OCI-LY7 (cell line): Measurements from ENCODE around the gene EHF. TPM values are rescaled to one million over a fixed set of nuclear protein-coding genes. Genes with fewer than 3 reads are reported as not detected.

ENCODE experiments used
- BruUV-seq: library from RNA; stranded (reverse); fragments of 400-500 nt; replicated peaks from 2 replicates; lab custom pipeline; 2021; lab: Mats Ljungman, UMichigan
- CTCF ChIA-PET: fragments of 300-600 bp; sonication (Branson Sonifier 250); formaldehyde crosslinking; loops from one replicate; lab custom pipeline; 2022; ENCODE audit warnings: antibody characterized with exemption; ENCODE audit not compliant: unreplicated experiment; lab: Charles Lee
- POLR2A ChIA-PET: fragments of 300-600 bp; sonication (Branson Sonifier 250); formaldehyde crosslinking; loops from one replicate; lab custom pipeline; 2022; ENCODE audit warnings: antibody characterized with exemption; lab: Charles Lee
- DNase-seq: peaks from one replicate; pipeline ENCODE4 v3.0.0-alpha.2; 2015; ENCODE audit warnings: low spot score
- H2AFZ ChIP-seq: fragments of 200-600 bp; sonication (generic), shearing (Covaris generic); 2 replicates; pipeline ENCODE4 v1.6.1; 2014; ENCODE audit warnings: mild to moderate bottlenecking, antibody characterized with exemption, low read length, moderate library complexity
- H3K27ac ChIP-seq: fragments of 200-600 bp; sonication (generic); 2 replicates; pipeline ENCODE4 v1.5.1; 2014; ENCODE audit warnings: mixed run types, low read depth, mild to moderate bottlenecking, moderate library complexity, low read length, inconsistent platforms; ENCODE audit not compliant: poor library complexity, severe bottlenecking
- H3K36me3 ChIP-seq: fragments of 200-600 bp; sonication (generic); 2 replicates; pipeline ENCODE4 v1.6.1; 2014; ENCODE audit warnings: mild to moderate bottlenecking, antibody characterized with exemption, low read length, moderate library complexity, mixed read lengths; ENCODE audit not compliant: insufficient read depth
- H3K4me1 ChIP-seq: fragments of 200-600 bp; sonication (generic); 2 replicates; pipeline ENCODE4 v1.5.1; 2014; ENCODE audit warnings: mild to moderate bottlenecking, low read length; ENCODE audit not compliant: insufficient read depth, poor library complexity, severe bottlenecking
- H3K4me2 ChIP-seq: fragments of 200-600 bp; sonication (generic); 2 replicates; pipeline ENCODE4 v1.6.1; 2014; ENCODE audit warnings: mild to moderate bottlenecking, low read length
- H3K4me3 ChIP-seq: fragments of 200-600 bp; sonication (generic); 2 replicates; pipeline ENCODE4 v1.5.1; 2014; ENCODE audit warnings: mild to moderate bottlenecking, low read depth, low read length; ENCODE audit not compliant: poor library complexity, severe bottlenecking
- H3K79me2 ChIP-seq: fragments of 200-600 bp; sonication (generic); 2 replicates; pipeline ENCODE4 v1.6.1; 2016; ENCODE audit warnings: low read depth, mild to moderate bottlenecking, low read length, moderate library complexity, mixed read lengths; ENCODE audit not compliant: insufficient read depth
- H3K9me2 ChIP-seq: fragments of 200-600 bp; sonication (generic); 2 replicates; pipeline ENCODE4 v1.6.1; 2016; ENCODE audit warnings: mild to moderate bottlenecking, low read length, mixed read lengths; ENCODE audit not compliant: insufficient read depth
- H3K9me3 ChIP-seq: fragments of 200-600 bp; sonication (generic); 2 replicates; pipeline ENCODE4 v1.6.1; 2014; ENCODE audit warnings: mild to moderate bottlenecking, mixed run types, low read length, mixed read lengths
- H4K20me1 ChIP-seq: fragments of 200-600 bp; sonication (generic); 2 replicates; pipeline ENCODE4 v1.6.1; 2014; ENCODE audit warnings: mild to moderate bottlenecking, antibody characterized with exemption, low read length, moderate library complexity, mixed read lengths; ENCODE audit not compliant: insufficient read depth
- EZH2phosphoT487 ChIP-seq: fragments of 200-600 bp; sonication (generic); IDR thresholded peaks from 2 replicates; pipeline ENCODE4 v1.6.1; 2018; ENCODE audit warnings: low read depth, borderline replicate concordance, mild to moderate bottlenecking, mixed run types, antibody characterized with exemption, low read length, moderate library complexity, mixed read lengths
- intact Hi-C: fragments of 100-400 bp; cut with micrococcal nuclease; formaldehyde crosslinking; loops from one replicate; pipeline ENCODE4 v1.10.0; 2022; ENCODE audit not compliant: unreplicated experiment
- total RNA-seq, 2 experiments: library from RNA; depleted of rRNA in 1 of 2; stranded (reverse); fragments of >200 nt in 1 of 2; shearing (Covaris generic) in 1 of 2; gene quantifications; 2 replicates each; pipeline ENCODE4 v1.2.3, GENCODE V29; 2014 to 2022
- TF ChIP-seq, protein P1 (sequence below): fragments of 200-600 bp; sonication (generic); conservative IDR thresholded peaks from 2 replicates; pipeline ENCODE4 v1.5.1; 2014; ENCODE audit warnings: mild to moderate bottlenecking, antibody characterized with exemption, low read length, moderate library complexity, mixed read lengths

EHF gene
- total RNA-seq, 2 experiments from 2014 or later, result not detected

DNA sequence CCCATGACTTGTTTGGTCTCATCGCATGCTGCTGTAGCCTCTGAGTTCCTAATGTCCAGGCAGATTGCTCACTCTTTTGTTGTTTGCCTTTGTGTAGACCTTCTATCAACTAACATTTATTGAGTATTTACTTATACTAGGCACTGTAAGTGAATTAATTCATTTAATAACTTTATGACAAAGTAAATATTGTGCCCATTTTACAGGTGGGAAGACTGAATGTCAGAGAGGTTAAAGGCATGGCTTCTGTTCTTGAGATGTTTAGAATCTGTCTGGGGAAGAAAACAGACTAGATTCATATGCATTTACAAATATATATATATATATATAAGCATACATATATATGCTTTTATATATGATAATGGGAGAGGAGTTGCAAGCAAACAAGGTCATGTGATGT lies 27.1 kb downstream of the EHF start:
- intact Hi-C loops, result no loop called here
- BruUV-seq, result no TSS peak

DNA sequence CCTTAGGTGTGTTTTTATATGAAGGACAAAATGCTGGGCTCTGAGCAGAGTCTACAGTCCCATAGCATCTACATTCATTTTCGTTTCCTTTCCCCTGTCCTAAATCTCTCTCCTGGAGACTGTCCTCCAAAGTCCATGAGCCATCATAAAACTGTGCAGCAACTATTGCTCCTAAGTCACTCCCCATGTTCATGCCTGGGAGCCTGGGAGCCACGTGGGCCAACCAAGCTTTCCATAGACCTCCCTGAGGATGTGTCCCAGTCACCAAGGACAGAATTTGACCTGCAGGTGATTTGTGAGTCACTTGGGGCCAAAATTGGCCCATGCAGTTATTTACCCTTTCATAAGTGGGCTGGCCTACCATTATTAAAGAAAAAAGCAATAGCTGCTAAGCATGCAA lies 28.7 kb downstream of the EHF start:
- no peak overlapping the region for H3K4me2 ChIP-seq
- no peak for DNase-seq
- intact Hi-C loops, result no loop called here
- H3K36me3 ChIP-seq, result no peaks in the 10 kb centered on the region
- TF ChIP-seq EZH2phosphoT487, result no peak
- TF ChIP-seq, protein P1, sequence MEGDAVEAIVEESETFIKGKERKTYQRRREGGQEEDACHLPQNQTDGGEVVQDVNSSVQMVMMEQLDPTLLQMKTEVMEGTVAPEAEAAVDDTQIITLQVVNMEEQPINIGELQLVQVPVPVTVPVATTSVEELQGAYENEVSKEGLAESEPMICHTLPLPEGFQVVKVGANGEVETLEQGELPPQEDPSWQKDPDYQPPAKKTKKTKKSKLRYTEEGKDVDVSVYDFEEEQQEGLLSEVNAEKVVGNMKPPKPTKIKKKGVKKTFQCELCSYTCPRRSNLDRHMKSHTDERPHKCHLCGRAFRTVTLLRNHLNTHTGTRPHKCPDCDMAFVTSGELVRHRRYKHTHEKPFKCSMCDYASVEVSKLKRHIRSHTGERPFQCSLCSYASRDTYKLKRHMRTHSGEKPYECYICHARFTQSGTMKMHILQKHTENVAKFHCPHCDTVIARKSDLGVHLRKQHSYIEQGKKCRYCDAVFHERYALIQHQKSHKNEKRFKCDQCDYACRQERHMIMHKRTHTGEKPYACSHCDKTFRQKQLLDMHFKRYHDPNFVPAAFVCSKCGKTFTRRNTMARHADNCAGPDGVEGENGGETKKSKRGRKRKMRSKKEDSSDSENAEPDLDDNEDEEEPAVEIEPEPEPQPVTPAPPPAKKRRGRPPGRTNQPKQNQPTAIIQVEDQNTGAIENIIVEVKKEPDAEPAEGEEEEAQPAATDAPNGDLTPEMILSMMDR, result no peak
- CTCF ChIA-PET, result no interaction called here
- H3K9me3 ChIP-seq, result no peaks in the 10 kb centered on the region
- no peak overlapping the region for H3K4me3 ChIP-seq
- no peaks in the 10 kb centered on the region for H4K20me1 ChIP-seq
- H3K27ac ChIP-seq, result no peak overlapping the region
- POLR2A ChIA-PET, result interaction anchor here (0.8 to 1.5 kb wide), 2 partner anchors 10 to 21 kb away, joined by 3 to 5 read pairs; no protein-coding TSS in a partner anchor
- no peaks in the 10 kb centered on the region for H3K9me2 ChIP-seq
- no peak overlapping the region for H2AFZ ChIP-seq
- no peaks in the 10 kb centered on the region for H3K79me2 ChIP-seq
- no peaks in the 10 kb centered on the region for H3K4me1 ChIP-seq
- no TSS peak for BruUV-seq

More for the DNA sequence above, 27.1 kb downstream of the EHF start:
- Histone ChIP-seq H3K9me3 (no peaks in the 10 kb centered on the region), H4K20me1 (no peaks in the 10 kb centered on the region), H3K4me1 (no peaks in the 10 kb centered on the region), H3K27ac (no peak overlapping the region), H3K9me2 (no peaks in the 10 kb centered on the region), H3K4me3 (no peak overlapping the region), H3K36me3 (no peaks in the 10 kb centered on the region), H3K4me2 (no peak overlapping the region), H2AFZ (no peak overlapping the region), H3K79me2 (no peaks in the 10 kb centered on the region)
- TF ChIP-seq, protein P1, result no peak
- TF ChIP-seq EZH2phosphoT487, result no peak
- DNase-seq, result no peak
- ChIA-PET POLR2A (no interaction called here), CTCF (no interaction called here)

DNA sequence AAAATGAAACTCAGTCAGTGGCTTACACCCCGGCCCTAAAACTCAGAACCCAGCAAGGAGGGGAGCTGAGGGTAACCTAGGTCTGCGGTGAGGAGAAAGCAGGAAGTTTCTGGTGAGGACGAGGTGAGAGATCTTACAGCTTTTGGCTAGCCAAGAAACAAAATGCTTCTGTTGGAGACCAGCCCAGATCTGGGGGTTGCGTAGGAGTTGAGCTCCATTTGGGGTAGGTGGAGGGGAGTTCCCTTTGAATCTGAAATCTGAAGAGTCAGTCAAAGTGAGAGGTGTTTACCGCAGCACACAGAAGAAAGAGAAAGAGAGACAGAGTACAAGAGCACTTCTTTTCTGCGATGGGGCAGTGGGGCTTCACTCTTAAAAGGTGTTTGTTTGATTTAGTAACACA lies 29.6 kb downstream of the EHF start:
- TF ChIP-seq, protein P1, result no peak
- TF ChIP-seq EZH2phosphoT487, result no peak
- H3K4me1 ChIP-seq, result no peaks in the 10 kb centered on the region
- ChIA-PET POLR2A (interaction anchor here (1.5 kb wide), 1 partner anchor 10 kb away, joined by 5 read pairs; no protein-coding TSS in a partner anchor), CTCF (no interaction called here)
- H3K27ac ChIP-seq, result no peak overlapping the region
- H4K20me1 ChIP-seq, result no peaks in the 10 kb centered on the region
- no peaks in the 10 kb centered on the region for H3K36me3 ChIP-seq
- H3K4me3 ChIP-seq, result no peak overlapping the region
- intact Hi-C loops, result no loop called here
- DNase-seq, result no peak
- H3K4me2 ChIP-seq, result no peak overlapping the region
- H3K9me2 ChIP-seq, result no peaks in the 10 kb centered on the region
- no peaks in the 10 kb centered on the region for H3K79me2 ChIP-seq
- H3K9me3 ChIP-seq, result no peaks in the 10 kb centered on the region
- no peak overlapping the region for H2AFZ ChIP-seq
- no TSS peak for BruUV-seq
